B cell (primary cell): ENCODE data around the gene EPDR1.

ENCODE experiments used
- CTCF ChIP-seq: fragments of 200-600 bp; IDR thresholded peaks from one replicate; pipeline ENCODE4 v1.8.0; 2022; ENCODE audit warnings: antibody characterized with exemption, mild to moderate bottlenecking
- EZH2 ChIP-seq: IDR thresholded peaks from 2 replicates; pipeline ENCODE4 v1.6.1; 2012; ENCODE audit warnings: borderline replicate concordance, low read depth, mild to moderate bottlenecking, moderate library complexity, low read length; ENCODE audit not compliant: insufficient read depth, poor library complexity, severe bottlenecking

GRCh38 chr7:37920305-37920848 lies at the start of gene EPDR1:
- no peak for TF ChIP-seq CTCF
- TF ChIP-seq EZH2 = no peak
